ENCODE data around the gene ZNF512B.

GRCh38 chr20:63940071-63940471, 29.7 kb downstream of the ZNF512B start:
- TF ChIP-seq CTCF (IDR thresholded peaks at IDR 0.05): no peak
- no peak for TF ChIP-seq ZFX (IDR thresholded peaks at IDR 0.05; ENCODE audit: borderline replicate concordance)
